ENCODE data around the gene GSTCD.
"Not testable (repeated sequence)": the region's sequence is repeated elsewhere in the genome, so short reads cannot be mapped to it uniquely, and the experiment has no call there.

Gene GSTCD

GRCh38 chr4:105840426-105841174 is 132.0 kb downstream of the GSTCD start:
- H3K9me3 ChIP-seq (ENCODE audit: insufficient read depth, low read depth, low read length), result no peaks in the 10 kb centered on the region
- peaks cover 5% of the 10 kb centered on the region; the same call in 1 of the 2 replicates for H3K4me1 ChIP-seq (ENCODE audit: insufficient read depth, low read length)
- no peak overlapping the region for H3K9ac ChIP-seq (ENCODE audit: low read depth, low read length)
- peaks cover 29% of the 10 kb centered on the region for H3K36me3 ChIP-seq (ENCODE audit: insufficient read depth, low read length)
- WGBS, result 95% methylated on average over 5 of the region's 5 CpGs
- H3K27me3 ChIP-seq (ENCODE audit: insufficient read depth, low read length), result no peaks in the 10 kb centered on the region
- no peak overlapping the region for H3K4me3 ChIP-seq (ENCODE audit: low read length)
- H3K27ac ChIP-seq (ENCODE audit: low read depth, low read length), result no peak overlapping the region

GRCh38 chr4:105843941-105844340 is 135.4 kb downstream of the GSTCD start:
- peaks cover 24% of the 10 kb centered on the region for H3K36me3 ChIP-seq (ENCODE audit: insufficient read depth, low read length)
- H3K4me1 ChIP-seq (ENCODE audit: insufficient read depth, low read length), result peaks cover 5% of the 10 kb centered on the region; the same call in 1 of the 2 replicates
- no peaks in the 10 kb centered on the region for H3K27me3 ChIP-seq (ENCODE audit: insufficient read depth, low read length)
- H3K27ac ChIP-seq (ENCODE audit: low read depth, low read length), result no peak overlapping the region
- no peak overlapping the region for H3K4me3 ChIP-seq (ENCODE audit: low read length)
- 87% methylated on average over 2 of the region's 2 CpGs for WGBS
- no peak overlapping the region for H3K9ac ChIP-seq (ENCODE audit: low read depth, low read length)
- H3K9me3 ChIP-seq (ENCODE audit: insufficient read depth, low read depth, low read length), result no peaks in the 10 kb centered on the region

GRCh38 chr4:105845559-105845958 is 137.0 kb downstream of the GSTCD start:
- H3K4me3 ChIP-seq (ENCODE audit: low read length), result no peak overlapping the region
- H3K4me1 ChIP-seq (ENCODE audit: insufficient read depth, low read length), result peaks cover 5% of the 10 kb centered on the region; the same call in 1 of the 2 replicates
- no peak overlapping the region for H3K9ac ChIP-seq (ENCODE audit: low read depth, low read length)
- no peak overlapping the region for H3K27ac ChIP-seq (ENCODE audit: low read depth, low read length)
- 82% methylated on average over 2 of the region's 3 CpGs for WGBS
- H3K36me3 ChIP-seq (ENCODE audit: insufficient read depth, low read length), result peaks cover 24% of the 10 kb centered on the region
- H3K9me3 ChIP-seq (ENCODE audit: insufficient read depth, low read depth, low read length), result no peaks in the 10 kb centered on the region
- no peaks in the 10 kb centered on the region for H3K27me3 ChIP-seq (ENCODE audit: insufficient read depth, low read length)

GRCh38 chr4:105848359-105848758 is 139.8 kb downstream of the GSTCD start:
- 89% methylated on average over 5 of the region's 6 CpGs for WGBS
- not testable (repeated sequence) for H3K27ac ChIP-seq (ENCODE audit: low read depth, low read length); H3K9ac ChIP-seq (ENCODE audit: low read depth, low read length); H3K27me3 ChIP-seq (ENCODE audit: insufficient read depth, low read length); H3K36me3 ChIP-seq (ENCODE audit: insufficient read depth, low read length); H3K4me3 ChIP-seq (ENCODE audit: low read length); H3K9me3 ChIP-seq (ENCODE audit: insufficient read depth, low read depth, low read length); H3K4me1 ChIP-seq (ENCODE audit: insufficient read depth, low read length)

GRCh38 chr4:105851196-105851595 is 142.6 kb downstream of the GSTCD start:
- Histone ChIP-seq H3K4me3 (ENCODE audit: low read length) (no peak overlapping the region), H3K9ac (ENCODE audit: low read depth, low read length) (no peak overlapping the region), H3K9me3 (ENCODE audit: insufficient read depth, low read depth, low read length) (no peaks in the 10 kb centered on the region), H3K27ac (ENCODE audit: low read depth, low read length) (no peak overlapping the region), H3K4me1 (ENCODE audit: insufficient read depth, low read length) (no peaks in the 10 kb centered on the region), H3K27me3 (ENCODE audit: insufficient read depth, low read length) (no peaks in the 10 kb centered on the region), H3K36me3 (ENCODE audit: insufficient read depth, low read length) (no peaks in the 10 kb centered on the region)
- WGBS, result 90% methylated on average over 2 of the region's 3 CpGs

- not testable (repeated sequence) for H3K4me1 ChIP-seq (ENCODE audit: insufficient read depth, low read length); H3K9ac ChIP-seq (ENCODE audit: low read depth, low read length); H3K36me3 ChIP-seq (ENCODE audit: insufficient read depth, low read length); H3K9me3 ChIP-seq (ENCODE audit: insufficient read depth, low read depth, low read length); H3K27me3 ChIP-seq (ENCODE audit: insufficient read depth, low read length); H3K27ac ChIP-seq (ENCODE audit: low read depth, low read length); H3K4me3 ChIP-seq (ENCODE audit: low read length)
- 97% methylated on average over 2 of the region's 2 CpGs for WGBS
Observed at GRCh38 chr4:105852230-105852629, 143.6 kb downstream of the GSTCD start.

GRCh38 chr4:105858466-105859040 is 150.0 kb downstream of the GSTCD start:
- Histone ChIP-seq H3K9me3 (ENCODE audit: insufficient read depth, low read depth, low read length) (peaks cover 20% of the 10 kb centered on the region), H3K27ac (ENCODE audit: low read depth, low read length) (no peak overlapping the region), H3K4me3 (ENCODE audit: low read length) (no peak overlapping the region), H3K27me3 (ENCODE audit: insufficient read depth, low read length) (no peaks in the 10 kb centered on the region), H3K9ac (ENCODE audit: low read depth, low read length) (no peak overlapping the region), H3K4me1 (ENCODE audit: insufficient read depth, low read length) (no peaks in the 10 kb centered on the region), H3K36me3 (ENCODE audit: insufficient read depth, low read length) (no peaks in the 10 kb centered on the region)
- WGBS, result 97% methylated on average over 9 of the region's 10 CpGs

GRCh38 chr4:105859233-105859632 is 150.6 kb downstream of the GSTCD start:
- H3K9ac ChIP-seq (ENCODE audit: low read depth, low read length), result no peak overlapping the region
- H3K27ac ChIP-seq (ENCODE audit: low read depth, low read length), result no peak overlapping the region
- no peaks in the 10 kb centered on the region for H3K36me3 ChIP-seq (ENCODE audit: insufficient read depth, low read length)
- WGBS, result 75% methylated on average over 1 of the region's 1 CpG
- H3K9me3 ChIP-seq (ENCODE audit: insufficient read depth, low read depth, low read length), result peaks cover 20% of the 10 kb centered on the region
- H3K27me3 ChIP-seq (ENCODE audit: insufficient read depth, low read length), result no peaks in the 10 kb centered on the region
- no peak overlapping the region for H3K4me3 ChIP-seq (ENCODE audit: low read length)
- no peaks in the 10 kb centered on the region for H3K4me1 ChIP-seq (ENCODE audit: insufficient read depth, low read length)

- no peaks in the 10 kb centered on the region for H3K9me3 ChIP-seq (ENCODE audit: insufficient read depth, low read depth, low read length)
- no peak overlapping the region for H3K9ac ChIP-seq (ENCODE audit: low read depth, low read length)
- H3K4me1 ChIP-seq (ENCODE audit: insufficient read depth, low read length), result no peaks in the 10 kb centered on the region
- no peak overlapping the region for H3K27ac ChIP-seq (ENCODE audit: low read depth, low read length)
- H3K27me3 ChIP-seq (ENCODE audit: insufficient read depth, low read length), result no peaks in the 10 kb centered on the region
- H3K36me3 ChIP-seq (ENCODE audit: insufficient read depth, low read length), result no peaks in the 10 kb centered on the region
- 98% methylated on average over 2 of the region's 3 CpGs for WGBS
- no peak overlapping the region for H3K4me3 ChIP-seq (ENCODE audit: low read length)
Observed at GRCh38 chr4:105870963-105871362, 162.4 kb downstream of the GSTCD start.

- H3K4me3 ChIP-seq (ENCODE audit: low read length), result no peak overlapping the region
- WGBS, result 46% methylated on average over 2 of the region's 2 CpGs
- H3K36me3 ChIP-seq (ENCODE audit: insufficient read depth, low read length), result no peaks in the 10 kb centered on the region
- no peaks in the 10 kb centered on the region for H3K9me3 ChIP-seq (ENCODE audit: insufficient read depth, low read depth, low read length)
- H3K4me1 ChIP-seq (ENCODE audit: insufficient read depth, low read length), result no peaks in the 10 kb centered on the region
- no peak overlapping the region for H3K9ac ChIP-seq (ENCODE audit: low read depth, low read length)
- H3K27ac ChIP-seq (ENCODE audit: low read depth, low read length), result no peak overlapping the region
- no peaks in the 10 kb centered on the region for H3K27me3 ChIP-seq (ENCODE audit: insufficient read depth, low read length)
Observed at GRCh38 chr4:105871997-105872396, 163.4 kb downstream of the GSTCD start.

- no peak overlapping the region for H3K4me3 ChIP-seq (ENCODE audit: low read length)
- H3K4me1 ChIP-seq (ENCODE audit: insufficient read depth, low read length), result no peaks in the 10 kb centered on the region
- H3K9me3 ChIP-seq (ENCODE audit: insufficient read depth, low read depth, low read length), result peaks cover 8% of the 10 kb centered on the region
- H3K36me3 ChIP-seq (ENCODE audit: insufficient read depth, low read length), result no peaks in the 10 kb centered on the region
- no peak overlapping the region for H3K27ac ChIP-seq (ENCODE audit: low read depth, low read length)
- no peaks in the 10 kb centered on the region for H3K27me3 ChIP-seq (ENCODE audit: insufficient read depth, low read length)
- no peak overlapping the region for H3K9ac ChIP-seq (ENCODE audit: low read depth, low read length)
Observed at GRCh38 chr4:105875233-105875632, 166.6 kb downstream of the GSTCD start.
